IMR-90 (cell line): ENCODE results near the gene NAA10. TPM values are rescaled to one million over a fixed set of nuclear protein-coding genes. Genes with fewer than 3 reads are reported as not detected.

ENCODE experiments used
- ATAC-seq: fragments of 200-7000 bp; cut with Tn5 transposase; 2 replicates; pipeline ENCODE4 v1.9.1; 2020; ENCODE audit warnings: low read depth, mild to moderate bottlenecking, moderate library complexity
- BruUV-seq: library from RNA; stranded (reverse); fragments of 400-500 nt; replicated peaks from 2 replicates; lab custom pipeline; 2021; lab: Mats Ljungman, UMichigan
- CTCF ChIA-PET: fragments of 300-600 bp; formaldehyde crosslinking; extraction: SDS; loops from one replicate; lab custom pipeline; 2021; ENCODE audit warnings: antibody characterized with exemption; lab: Yijun Ruan, JAX
- POLR2A ChIA-PET: fragments of 300-600 bp; sonication (Branson Sonifier 250); formaldehyde crosslinking; loops from one replicate; lab custom pipeline; 2022; ENCODE audit warnings: antibody characterized with exemption; ENCODE audit not compliant: unreplicated experiment; lab: Charles Lee
- DNase-seq: peaks from one replicate; pipeline ENCODE4 v3.0.0; 2013
- H2AFZ ChIP-seq: replicated peaks from 2 replicates; pipeline ENCODE3; 2013; ENCODE audit warnings: low read length, mild to moderate bottlenecking; ENCODE audit not compliant: poor library complexity
- H2AK5ac ChIP-seq: 2 replicates; pipeline ENCODE4 v1.6.1; 2013; ENCODE audit warnings: low read depth, low read length, inconsistent platforms
- H2AK9ac ChIP-seq: replicated peaks from 2 replicates; pipeline ENCODE3; 2013; ENCODE audit warnings: mild to moderate bottlenecking, low read depth, low read length, moderate library complexity; ENCODE audit not compliant: poor library complexity
- H2BK120ac ChIP-seq: 2 replicates; pipeline ENCODE4 v1.6.1; 2013; ENCODE audit warnings: low read depth, low read length, inconsistent platforms
- H2BK15ac ChIP-seq: 3 replicates; pipeline ENCODE4 v1.6.1; 2013; ENCODE audit warnings: low read depth, low read length, inconsistent platforms
- H2BK20ac ChIP-seq: 2 replicates; pipeline ENCODE4 v1.6.1; 2013; ENCODE audit warnings: low read depth, mild to moderate bottlenecking, inconsistent platforms, low read length, moderate library complexity
- H2BK5ac ChIP-seq: 2 replicates; pipeline ENCODE4 v1.6.1; 2013; ENCODE audit warnings: mild to moderate bottlenecking, low read depth, low read length, inconsistent platforms; ENCODE audit not compliant: poor library complexity, severe bottlenecking
- H3K14ac ChIP-seq: replicated peaks from 2 replicates; pipeline ENCODE4 v1.6.1; 2013; ENCODE audit warnings: low read depth, low read length, inconsistent platforms
- H3K18ac ChIP-seq: 2 replicates; pipeline ENCODE4 v1.6.1; 2013; ENCODE audit warnings: low read depth, low read length, control low read depth
- H3K23ac ChIP-seq: 2 replicates; pipeline ENCODE4 v1.6.1; 2013; ENCODE audit warnings: low read depth, low read length, inconsistent platforms
- H3K27ac ChIP-seq: 2 replicates; pipeline ENCODE4 v1.5.1; 2013; ENCODE audit warnings: mild to moderate bottlenecking, control low read depth, low read length; ENCODE audit not compliant: insufficient read depth
- H3K27me3 ChIP-seq: 2 replicates; pipeline ENCODE4 v1.6.1; 2013; ENCODE audit warnings: low read length; ENCODE audit not compliant: control insufficient read depth, insufficient read depth
- H3K36me3 ChIP-seq: 2 replicates; pipeline ENCODE4 v1.6.1; 2013; ENCODE audit warnings: low read length, mixed read lengths; ENCODE audit not compliant: control insufficient read depth, insufficient read depth
- H3K4ac ChIP-seq: 2 replicates; pipeline ENCODE4 v1.6.1; 2013; ENCODE audit warnings: low read depth, low read length, inconsistent platforms
- H3K4me1 ChIP-seq: 2 replicates; pipeline ENCODE4 v1.6.1; 2013; ENCODE audit warnings: low read length, mixed read lengths; ENCODE audit not compliant: control insufficient read depth, insufficient read depth
- H3K4me2 ChIP-seq: 2 replicates; pipeline ENCODE4 v1.6.1; 2013; ENCODE audit warnings: low read depth, mild to moderate bottlenecking, control low read depth, low read length, moderate library complexity
- H3K4me3 ChIP-seq: 2 replicates; pipeline ENCODE4 v1.5.1; 2013; ENCODE audit warnings: low read depth, mild to moderate bottlenecking, control low read depth, low read length, moderate library complexity; ENCODE audit not compliant: insufficient read depth
- H3K56ac ChIP-seq: 2 replicates; pipeline ENCODE4 v1.6.1; 2013; ENCODE audit warnings: low read length, inconsistent platforms; ENCODE audit not compliant: insufficient read depth; ENCODE audit errors: extremely low read depth
- H3K79me1 ChIP-seq, 2 experiments: 2 replicates each; pipeline ENCODE4 v1.6.1; 2013; ENCODE audit warnings: low read length in 2 of 2, inconsistent platforms in 1 of 2, low read depth in 1 of 2
- H3K9ac ChIP-seq: 2 replicates; pipeline ENCODE4 v1.6.1; 2013; ENCODE audit warnings: low read depth, low read length, control low read depth
- H3K9me1 ChIP-seq: 2 replicates; pipeline ENCODE4 v1.6.1; 2013; ENCODE audit warnings: low read length, inconsistent platforms; ENCODE audit not compliant: insufficient read depth
- H3K9me3 ChIP-seq: 2 replicates; pipeline ENCODE4 v1.6.1; 2013; ENCODE audit warnings: low read length; ENCODE audit not compliant: control insufficient read depth, insufficient read depth
- H4K20me1 ChIP-seq: 2 replicates; pipeline ENCODE4 v1.6.1; 2013; ENCODE audit warnings: low read length, inconsistent platforms; ENCODE audit not compliant: insufficient read depth
- H4K5ac ChIP-seq: 2 replicates; pipeline ENCODE4 v1.6.1; 2013; ENCODE audit warnings: mild to moderate bottlenecking, low read depth, low read length, control low read depth
- H4K8ac ChIP-seq, 2 experiments: 2 replicates each; pipeline ENCODE4 v1.6.1; 2013; ENCODE audit warnings: low read depth in 2 of 2, low read length in 2 of 2, control low read depth in 1 of 2, inconsistent platforms in 1 of 2
- H4K91ac ChIP-seq: 2 replicates; pipeline ENCODE4 v1.6.1; 2013; ENCODE audit warnings: low read depth, low read length, inconsistent platforms; ENCODE audit not compliant: insufficient read depth
- BHLHE40 ChIP-seq: fragments of 150-350 bp; IDR thresholded peaks from 2 replicates; pipeline ENCODE4 v1.6.1; 2016; ENCODE audit warnings: mild to moderate bottlenecking, low read depth, low read length
- CEBPB ChIP-seq: IDR thresholded peaks from 2 replicates; pipeline ENCODE4 v1.6.1; 2012; ENCODE audit warnings: low read depth, low read length, improper control_type of control experiment
- CHD1 ChIP-seq: IDR thresholded peaks from 2 replicates; pipeline ENCODE4 v1.6.1; 2012; ENCODE audit warnings: low read depth, low read length, improper control_type of control experiment
- FOS ChIP-seq: fragments of 150-350 bp; IDR thresholded peaks from 2 replicates; pipeline ENCODE4 v1.6.1; 2016; ENCODE audit warnings: low read depth, low read length
- MAFK ChIP-seq: IDR thresholded peaks from 2 replicates; pipeline ENCODE4 v1.6.1; 2012; ENCODE audit warnings: low read depth, low read length, improper control_type of control experiment
- MAZ ChIP-seq: IDR thresholded peaks from 2 replicates; pipeline ENCODE4 v1.6.1; 2012; ENCODE audit warnings: low read depth, mild to moderate bottlenecking, low read length, improper control_type of control experiment, moderate library complexity, borderline replicate concordance
- MXI1 ChIP-seq: IDR thresholded peaks from 2 replicates; pipeline ENCODE4 v1.6.1; 2012; ENCODE audit warnings: low read depth, mild to moderate bottlenecking, low read length, moderate library complexity, borderline replicate concordance
- NFE2L2 ChIP-seq: fragments of 150-350 bp; IDR thresholded peaks from 2 replicates; pipeline ENCODE4 v1.6.1; 2016; ENCODE audit warnings: low read depth, mild to moderate bottlenecking, low read length
- POLR2A ChIP-seq: IDR thresholded peaks from 2 replicates; pipeline ENCODE4 v1.6.1; 2012; ENCODE audit warnings: mild to moderate bottlenecking, low read depth, low read length
- RAD21 ChIP-seq: IDR thresholded peaks from 2 replicates; pipeline ENCODE4 v1.6.1; 2012; ENCODE audit warnings: low read length, improper control_type of control experiment
- RCOR1 ChIP-seq: IDR thresholded peaks from 2 replicates; pipeline ENCODE4 v1.6.1; 2012; ENCODE audit warnings: mild to moderate bottlenecking, low read length, improper control_type of control experiment; ENCODE audit not compliant: insufficient replicate concordance
- RFX5 ChIP-seq: IDR thresholded peaks from 2 replicates; pipeline ENCODE4 v1.8.0; 2012; ENCODE audit warnings: low read depth, mild to moderate bottlenecking, low read length, moderate library complexity
- SMC3 ChIP-seq: fragments of 150-350 bp; IDR thresholded peaks from 2 replicates; pipeline ENCODE4 v1.6.1; 2016; ENCODE audit warnings: low read depth, mild to moderate bottlenecking, antibody characterized with exemption, low read length, moderate library complexity
- WGBS, 2 experiments: methylation state at CpG; one replicate each; pipeline versions ENCODE4 v1.1.5 to v1.1.7; 2013; ENCODE audit warnings: missing lambda C conversion rate in 2 of 2; ENCODE audit not compliant: insufficient read length in 1 of 2; ENCODE audit errors: extremely low coverage in 2 of 2; 5-methylcytosine and 5-hydroxymethylcytosine counted together
- dilution Hi-C: fragments of 300-500 bp; cut with HindIII; formaldehyde crosslinking; loops from one replicate; pipeline ENCODE4 v1.14.3; 2018; ENCODE audit warnings: low sequenced_read_pairs; ENCODE audit not compliant: unreplicated experiment
- in situ Hi-C: fragments of 300-500 bp; cut with MboI; formaldehyde crosslinking; loops from 3 replicates; pipeline ENCODE4 v1.14.3; 2019; ENCODE audit warnings: low sequenced_read_pairs, inconsistent platforms, mixed read lengths
- intact Hi-C: fragments of 100-400 bp; cut with micrococcal nuclease; formaldehyde crosslinking; loops from 2 replicates; pipeline ENCODE4 v1.10.0; 2022
- polyA plus RNA-seq, 3 experiments: library from polyadenylated mRNA; depleted of rRNA; stranded (reverse); fragments of >200 nt; gene quantifications; 2 replicates each; pipeline ENCODE4 v1.2.3, GENCODE V29; 2012; ENCODE audit warnings: low replicate concordance in 1 of 3
- total RNA-seq: library from RNA; depleted of rRNA; stranded (reverse); fragments of >200 nt; gene quantifications from 2 replicates; pipeline ENCODE4 v1.2.3, GENCODE V29; 2012
- TF ChIP-seq, protein P1 (sequence below): conservative IDR thresholded peaks from 2 replicates; pipeline ENCODE4 v1.5.1; 2012; ENCODE audit warnings: mild to moderate bottlenecking, low read depth, low read length, improper control_type of control experiment
- TF ChIP-seq, protein P2 (sequence below): fragments of 150-350 bp; IDR thresholded peaks from 2 replicates; pipeline ENCODE4 v1.6.1; 2017; ENCODE audit warnings: mild to moderate bottlenecking, antibody characterized with exemption, low read length, low read depth
- TF ChIP-seq, protein P3 (sequence below): fragments of 150-350 bp; IDR thresholded peaks from 2 replicates; pipeline ENCODE4 v1.6.1; 2016; ENCODE audit warnings: low read depth, mild to moderate bottlenecking, low read length, moderate library complexity, borderline replicate concordance

Gene NAA10
- total and polyA plus RNA-seq, 2 of the 4 experiments (the other 2 are of a cell fraction): 98.6 to 172 TPM

DNA sequence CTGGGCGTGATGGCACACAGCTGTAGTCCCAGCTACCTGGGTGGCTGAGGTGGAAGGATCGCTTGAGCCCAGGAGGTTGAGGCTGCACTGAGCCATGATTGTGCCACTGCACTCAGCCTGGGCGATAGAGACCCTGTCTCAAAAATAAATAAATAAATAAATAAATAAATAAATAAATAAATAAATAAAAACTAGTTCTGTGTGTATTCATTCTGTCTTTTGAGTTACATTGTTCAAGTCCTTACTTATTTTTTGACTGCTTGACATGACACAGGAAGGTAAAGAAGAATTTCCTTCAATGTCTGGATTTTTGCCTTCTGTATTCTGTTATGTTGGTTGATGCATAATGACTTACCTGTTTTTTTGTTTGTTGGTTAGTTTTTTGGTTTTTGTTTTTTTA is 2.2 kb upstream of the NAA10 start:
- no peak overlapping the region for H4K8ac ChIP-seq
- no peak overlapping the region for H4K5ac ChIP-seq
- H2BK15ac ChIP-seq: no peak overlapping the region
- CTCF ChIA-PET: no interaction called here
- no peak overlapping the region for H3K4me3 ChIP-seq
- no peak overlapping the region for H3K56ac ChIP-seq
- H3K79me1 ChIP-seq: peaks cover 4 to 9% of the 10 kb centered on the region in 2 experiments; a peak in 2 of 4 replicates
- peaks cover 2% of the 10 kb centered on the region; the same call in 1 of the 2 replicates for H3K4me1 ChIP-seq
- no peak overlapping the region for H2BK120ac ChIP-seq
- no peak for ATAC-seq
- POLR2A ChIA-PET: no interaction called here
- no peak overlapping the region for H3K23ac ChIP-seq
- no peak overlapping the region for H3K4me2 ChIP-seq
- intact Hi-C loops: no loop called here
- WGBS, 2 experiments: no CpG with 5 or more reads among the region's 3 CpGs
- H4K91ac ChIP-seq: no peak overlapping the region
- peaks cover 3% of the 10 kb centered on the region; the same call in 1 of the 2 replicates for H3K27me3 ChIP-seq
- H2AK5ac ChIP-seq: no peak overlapping the region
- H3K14ac ChIP-seq: no peak overlapping the region
- no peak overlapping the region for H3K9ac ChIP-seq
- no peak overlapping the region for H2BK20ac ChIP-seq
- no peak overlapping the region for H3K27ac ChIP-seq
- no peak overlapping the region for H3K18ac ChIP-seq
- no peaks in the 10 kb centered on the region for H3K9me1 ChIP-seq
- H2AFZ ChIP-seq: no peak overlapping the region
- TF ChIP-seq FOS (no peak), RCOR1 (no peak), BHLHE40 (no peak), MAFK (no peak), RFX5 (no peak), CHD1 (no peak), MXI1 (no peak), MAZ (no peak), CEBPB (no peak), RAD21 (no peak), NFE2L2 (no peak), SMC3 (no peak), POLR2A (no peak)
- TF ChIP-seq, protein P1, sequence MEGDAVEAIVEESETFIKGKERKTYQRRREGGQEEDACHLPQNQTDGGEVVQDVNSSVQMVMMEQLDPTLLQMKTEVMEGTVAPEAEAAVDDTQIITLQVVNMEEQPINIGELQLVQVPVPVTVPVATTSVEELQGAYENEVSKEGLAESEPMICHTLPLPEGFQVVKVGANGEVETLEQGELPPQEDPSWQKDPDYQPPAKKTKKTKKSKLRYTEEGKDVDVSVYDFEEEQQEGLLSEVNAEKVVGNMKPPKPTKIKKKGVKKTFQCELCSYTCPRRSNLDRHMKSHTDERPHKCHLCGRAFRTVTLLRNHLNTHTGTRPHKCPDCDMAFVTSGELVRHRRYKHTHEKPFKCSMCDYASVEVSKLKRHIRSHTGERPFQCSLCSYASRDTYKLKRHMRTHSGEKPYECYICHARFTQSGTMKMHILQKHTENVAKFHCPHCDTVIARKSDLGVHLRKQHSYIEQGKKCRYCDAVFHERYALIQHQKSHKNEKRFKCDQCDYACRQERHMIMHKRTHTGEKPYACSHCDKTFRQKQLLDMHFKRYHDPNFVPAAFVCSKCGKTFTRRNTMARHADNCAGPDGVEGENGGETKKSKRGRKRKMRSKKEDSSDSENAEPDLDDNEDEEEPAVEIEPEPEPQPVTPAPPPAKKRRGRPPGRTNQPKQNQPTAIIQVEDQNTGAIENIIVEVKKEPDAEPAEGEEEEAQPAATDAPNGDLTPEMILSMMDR: no peak
- TF ChIP-seq, protein P2, sequence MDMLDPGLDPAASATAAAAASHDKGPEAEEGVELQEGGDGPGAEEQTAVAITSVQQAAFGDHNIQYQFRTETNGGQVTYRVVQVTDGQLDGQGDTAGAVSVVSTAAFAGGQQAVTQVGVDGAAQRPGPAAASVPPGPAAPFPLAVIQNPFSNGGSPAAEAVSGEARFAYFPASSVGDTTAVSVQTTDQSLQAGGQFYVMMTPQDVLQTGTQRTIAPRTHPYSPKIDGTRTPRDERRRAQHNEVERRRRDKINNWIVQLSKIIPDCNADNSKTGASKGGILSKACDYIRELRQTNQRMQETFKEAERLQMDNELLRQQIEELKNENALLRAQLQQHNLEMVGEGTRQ: no peak
- TF ChIP-seq, protein P3, sequence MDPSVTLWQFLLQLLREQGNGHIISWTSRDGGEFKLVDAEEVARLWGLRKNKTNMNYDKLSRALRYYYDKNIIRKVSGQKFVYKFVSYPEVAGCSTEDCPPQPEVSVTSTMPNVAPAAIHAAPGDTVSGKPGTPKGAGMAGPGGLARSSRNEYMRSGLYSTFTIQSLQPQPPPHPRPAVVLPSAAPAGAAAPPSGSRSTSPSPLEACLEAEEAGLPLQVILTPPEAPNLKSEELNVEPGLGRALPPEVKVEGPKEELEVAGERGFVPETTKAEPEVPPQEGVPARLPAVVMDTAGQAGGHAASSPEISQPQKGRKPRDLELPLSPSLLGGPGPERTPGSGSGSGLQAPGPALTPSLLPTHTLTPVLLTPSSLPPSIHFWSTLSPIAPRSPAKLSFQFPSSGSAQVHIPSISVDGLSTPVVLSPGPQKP: no peak
- no peak overlapping the region for H2BK5ac ChIP-seq
- no TSS peak for BruUV-seq
- H2AK9ac ChIP-seq: no peak overlapping the region
- H3K9me3 ChIP-seq: no peaks in the 10 kb centered on the region
- in situ Hi-C loops: no loop called here
- no peak overlapping the region for H3K4ac ChIP-seq
- dilution Hi-C loops: no loop called here
- H4K20me1 ChIP-seq: peaks cover 15% of the 10 kb centered on the region; the same call in 1 of the 2 replicates
- peaks cover 4% of the 10 kb centered on the region; the same call in 1 of the 2 replicates for H3K36me3 ChIP-seq
- DNase-seq: no peak
